ENCODE results near the gene RBMS2.

DNA sequence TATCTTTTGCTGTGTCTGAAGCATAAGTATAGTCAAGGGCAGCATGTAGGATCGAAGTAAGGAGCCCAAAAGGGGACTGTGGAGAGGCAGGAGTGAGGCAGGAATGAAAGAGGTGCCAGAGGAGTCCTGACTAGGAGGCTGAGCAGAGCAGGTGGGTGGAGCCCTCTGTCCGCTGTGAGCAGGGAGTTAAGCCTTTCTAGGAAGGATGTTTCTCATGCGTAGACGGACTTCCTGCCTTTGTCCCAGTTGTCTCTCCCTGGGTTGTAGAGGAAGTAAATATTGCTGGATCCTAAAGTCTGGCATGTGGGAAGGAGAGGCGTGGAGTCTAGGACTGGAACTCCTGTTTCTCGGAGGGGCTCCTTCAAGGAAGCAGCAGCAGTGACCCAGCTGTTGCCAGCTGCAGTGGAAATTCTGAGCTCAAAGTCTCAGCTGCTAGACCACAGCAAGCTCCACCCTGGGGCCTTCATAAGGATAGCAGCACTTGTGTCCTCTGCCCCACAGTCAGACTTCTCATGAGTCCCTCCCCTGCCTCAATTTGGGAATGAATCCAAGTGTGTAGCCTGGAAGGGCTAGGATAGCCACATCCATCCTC lies 44.0 kb downstream of the RBMS2 start:
- TF ChIP-seq, protein P1, sequence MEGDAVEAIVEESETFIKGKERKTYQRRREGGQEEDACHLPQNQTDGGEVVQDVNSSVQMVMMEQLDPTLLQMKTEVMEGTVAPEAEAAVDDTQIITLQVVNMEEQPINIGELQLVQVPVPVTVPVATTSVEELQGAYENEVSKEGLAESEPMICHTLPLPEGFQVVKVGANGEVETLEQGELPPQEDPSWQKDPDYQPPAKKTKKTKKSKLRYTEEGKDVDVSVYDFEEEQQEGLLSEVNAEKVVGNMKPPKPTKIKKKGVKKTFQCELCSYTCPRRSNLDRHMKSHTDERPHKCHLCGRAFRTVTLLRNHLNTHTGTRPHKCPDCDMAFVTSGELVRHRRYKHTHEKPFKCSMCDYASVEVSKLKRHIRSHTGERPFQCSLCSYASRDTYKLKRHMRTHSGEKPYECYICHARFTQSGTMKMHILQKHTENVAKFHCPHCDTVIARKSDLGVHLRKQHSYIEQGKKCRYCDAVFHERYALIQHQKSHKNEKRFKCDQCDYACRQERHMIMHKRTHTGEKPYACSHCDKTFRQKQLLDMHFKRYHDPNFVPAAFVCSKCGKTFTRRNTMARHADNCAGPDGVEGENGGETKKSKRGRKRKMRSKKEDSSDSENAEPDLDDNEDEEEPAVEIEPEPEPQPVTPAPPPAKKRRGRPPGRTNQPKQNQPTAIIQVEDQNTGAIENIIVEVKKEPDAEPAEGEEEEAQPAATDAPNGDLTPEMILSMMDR (IDR thresholded peaks at IDR 0.05) = no peak
- TF ChIP-seq POLR2A (IDR thresholded peaks at IDR 0.05) = peak in 1 of 4 donors; percentile 9
